ENCODE measurements around the gene MX2.

The MX2 gene

GRCh38 chr21:41362605-41363369 is 960 bp downstream of the MX2 start:
- H3K4me3 ChIP-seq (ENCODE audit: low read length): peak overlapping the region; percentile 42
- DNase-seq (ENCODE audit: low read depth, low spot score): no peak

GRCh38 chr21:41363370-41364270 is 1.8 kb downstream of the MX2 start:
- no peak overlapping the region for H3K4me3 ChIP-seq (ENCODE audit: low read length)
- no peak for DNase-seq (ENCODE audit: low read depth, low spot score)

- H3K4me3 ChIP-seq (ENCODE audit: low read length): no peak overlapping the region
These were observed 2.5 kb downstream of the MX2 start for GRCh38 chr21:41364308-41364707.

GRCh38 chr21:41365377-41366107 is 3.7 kb downstream of the MX2 start:
- no peak for DNase-seq (ENCODE audit: low read depth, low spot score)
- no peak overlapping the region for H3K4me3 ChIP-seq (ENCODE audit: low read length)

More at GRCh38 chr21:41364308-41364707, 2.5 kb downstream of the MX2 start:
- DNase-seq (ENCODE audit: low read depth, low spot score): no peak

- DNase-seq (ENCODE audit: low read depth, low spot score): no peak
- no peak overlapping the region for H3K4me3 ChIP-seq (ENCODE audit: low read length)
These were observed 4.8 kb downstream of the MX2 start for GRCh38 chr21:41366522-41367151.

- DNase-seq (ENCODE audit: low read depth, low spot score): no peak
- no peak overlapping the region for H3K4me3 ChIP-seq (ENCODE audit: low read length)
These were observed 5.6 kb downstream of the MX2 start for GRCh38 chr21:41367301-41367944.

- H3K4me3 ChIP-seq (ENCODE audit: low read length): no peak overlapping the region
- no peak for DNase-seq (ENCODE audit: low read depth, low spot score)
These were observed 6.3 kb downstream of the MX2 start for GRCh38 chr21:41367945-41368734.

- DNase-seq (ENCODE audit: low read depth, low spot score): no peak
- H3K4me3 ChIP-seq (ENCODE audit: low read length): no peak overlapping the region
These were observed 6.9 kb downstream of the MX2 start for GRCh38 chr21:41368735-41369104.

- no peak overlapping the region for H3K4me3 ChIP-seq (ENCODE audit: low read length)
These were observed 7.5 kb downstream of the MX2 start for GRCh38 chr21:41369105-41369919.

GRCh38 chr21:41369920-41370839 is 8.4 kb downstream of the MX2 start:
- H3K4me3 ChIP-seq (ENCODE audit: low read length): no peak overlapping the region
- DNase-seq (ENCODE audit: low read depth, low spot score): no peak

More at GRCh38 chr21:41369105-41369919, 7.5 kb downstream of the MX2 start:
- DNase-seq (ENCODE audit: low read depth, low spot score): no peak

GRCh38 chr21:41370840-41371684 is 9.2 kb downstream of the MX2 start:
- H3K4me3 ChIP-seq (ENCODE audit: low read length): no peak overlapping the region
- no peak for DNase-seq (ENCODE audit: low read depth, low spot score)

- no peak for DNase-seq (ENCODE audit: low read depth, low spot score)
- H3K4me3 ChIP-seq (ENCODE audit: low read length): no peak overlapping the region
These were observed 9.8 kb downstream of the MX2 start for GRCh38 chr21:41371685-41372030.

GRCh38 chr21:41373253-41373652 is 11.4 kb downstream of the MX2 start:
- no peak overlapping the region for H3K4me3 ChIP-seq (ENCODE audit: low read length)
- DNase-seq (ENCODE audit: low read depth, low spot score): no peak

- no peak overlapping the region for H3K4me3 ChIP-seq (ENCODE audit: low read length)
- peak; percentile 24 for DNase-seq (ENCODE audit: low read depth, low spot score)
These were observed 11.9 kb downstream of the MX2 start for GRCh38 chr21:41373763-41374162.

- DNase-seq (ENCODE audit: low read depth, low spot score): no peak
- H3K4me3 ChIP-seq (ENCODE audit: low read length): no peak overlapping the region
These were observed 12.4 kb downstream of the MX2 start for GRCh38 chr21:41374177-41374712.

Data from Jurkat, Clone E6-1 (cell line).